Loucy (cell line): ENCODE measurements around the gene TACC3.
A peak's percentile ranks its signal among the peaks of the same experiment; 100 is the strongest.

Experiments
- H2AFZ ChIP-seq: fragments of 200-600 bp; sonication (generic); 2 replicates; pipeline ENCODE4 v1.6.0; 2016; ENCODE audit warnings: antibody characterized with exemption, mild to moderate bottlenecking, low read length, moderate library complexity
- H3F3A ChIP-seq: fragments of 200-600 bp; 2 replicates; pipeline ENCODE4 v1.6.0; 2016; ENCODE audit warnings: antibody characterized with exemption, low read depth, mild to moderate bottlenecking
- H3K27me3 ChIP-seq: fragments of 200-600 bp; sonication (generic); 2 replicates; pipeline ENCODE4 v1.6.1; 2014; ENCODE audit warnings: low read length, mild to moderate bottlenecking; ENCODE audit not compliant: insufficient read depth, poor library complexity, severe bottlenecking
- H3K36me3 ChIP-seq: fragments of 200-600 bp; sonication (generic); 2 replicates; pipeline ENCODE4 v1.6.1; 2016; ENCODE audit warnings: low read length; ENCODE audit not compliant: insufficient read depth
- H3K4me1 ChIP-seq: fragments of 200-600 bp; sonication (generic); 2 replicates; pipeline ENCODE4 v1.5.1; 2014; ENCODE audit warnings: low read length, mild to moderate bottlenecking; ENCODE audit not compliant: insufficient read depth, poor library complexity, severe bottlenecking
- H3K4me2 ChIP-seq: fragments of 200-600 bp; sonication (generic); 2 replicates; pipeline ENCODE4 v1.6.0; 2014; ENCODE audit warnings: antibody characterized with exemption, low read length, low read depth, mild to moderate bottlenecking; ENCODE audit not compliant: poor library complexity, severe bottlenecking
- H3K4me3 ChIP-seq: fragments of 200-600 bp; sonication (generic); 2 replicates; pipeline ENCODE4 v1.5.1; 2014; ENCODE audit warnings: low read length, mild to moderate bottlenecking, mixed read lengths; ENCODE audit not compliant: poor library complexity, severe bottlenecking
- H3K79me2 ChIP-seq: fragments of 200-600 bp; sonication (generic); 2 replicates; pipeline ENCODE4 v1.6.1; 2014; ENCODE audit warnings: low read length; ENCODE audit not compliant: insufficient read depth
- H3K9ac ChIP-seq: fragments of 200-600 bp; sonication (generic); 2 replicates; pipeline ENCODE4 v1.6.0; 2014; ENCODE audit warnings: mild to moderate bottlenecking, low read depth, low read length, moderate library complexity; ENCODE audit not compliant: poor library complexity, severe bottlenecking
- H3K9me2 ChIP-seq: fragments of 200-600 bp; sonication (generic); replicated peaks from 2 replicates; pipeline ENCODE4 v1.6.1; 2016; ENCODE audit warnings: low read depth, low read length, mixed read lengths
- H3K9me3 ChIP-seq: fragments of 200-600 bp; sonication (generic); 2 replicates; pipeline ENCODE4 v1.6.1; 2014; ENCODE audit warnings: mild to moderate bottlenecking, antibody characterized with exemption, low read length, low read depth; ENCODE audit not compliant: insufficient read depth
- H4K20me1 ChIP-seq: fragments of 200-600 bp; sonication (generic); 2 replicates; pipeline ENCODE4 v1.6.0; 2014; ENCODE audit warnings: antibody characterized with exemption, low read length, mild to moderate bottlenecking; ENCODE audit not compliant: insufficient read depth, poor library complexity, severe bottlenecking
- CTCF ChIP-seq: fragments of 200-600 bp; sonication (generic); conservative IDR thresholded peaks from 2 replicates; pipeline ENCODE4 v1.5.1; 2014; ENCODE audit warnings: mild to moderate bottlenecking, antibody characterized with exemption, low read length
- EZH2phosphoT487 ChIP-seq: fragments of 200-600 bp; IDR thresholded peaks from 2 replicates; pipeline ENCODE4 v1.6.1; 2018; ENCODE audit warnings: antibody characterized with exemption, mild to moderate bottlenecking, moderate library complexity, borderline replicate concordance

TACC3 gene

GRCh38 chr4:1727117-1728031, 6.1 kb downstream of the TACC3 start:
- Histone ChIP-seq H3K4me3 (no peak overlapping the region), H3K9ac (peak overlapping the region; percentile 56), H3K9me3 (no peaks in the 10 kb centered on the region), H3F3A (no peaks in the 10 kb centered on the region), H4K20me1 (peaks cover 53% of the 10 kb centered on the region), H3K36me3 (peaks cover 79% of the 10 kb centered on the region; the same call in 1 of the 2 replicates), H3K9me2 (no peaks in the 10 kb centered on the region), H3K4me2 (no peak overlapping the region), H3K27me3 (no peaks in the 10 kb centered on the region), H2AFZ (no peak overlapping the region), H3K4me1 (peaks cover 19% of the 10 kb centered on the region), H3K79me2 (peaks cover 93% of the 10 kb centered on the region)
- no peak for TF ChIP-seq EZH2phosphoT487

- Histone ChIP-seq H3K4me3 (peak overlapping the region; percentile 2), H4K20me1 (peaks cover 44% of the 10 kb centered on the region), H3K9me2 (no peaks in the 10 kb centered on the region), H3K4me2 (peak overlapping the region; percentile 37), H3K9me3 (no peaks in the 10 kb centered on the region), H3K36me3 (peaks cover 85% of the 10 kb centered on the region; the same call in 1 of the 2 replicates), H3F3A (no peaks in the 10 kb centered on the region), H3K4me1 (peaks cover 13% of the 10 kb centered on the region), H2AFZ (no peak overlapping the region), H3K27me3 (no peaks in the 10 kb centered on the region), H3K9ac (peak overlapping the region; percentile 16), H3K79me2 (peaks cover 88% of the 10 kb centered on the region)
- no peak for TF ChIP-seq CTCF
- no peak for TF ChIP-seq EZH2phosphoT487
These were observed 7.0 kb downstream of the TACC3 start for GRCh38 chr4:1728061-1728980.

GRCh38 chr4:1730532-1731135, 9.3 kb downstream of the TACC3 start:
- Histone ChIP-seq H3K27me3 (no peaks in the 10 kb centered on the region), H3K36me3 (peaks cover 88% of the 10 kb centered on the region; the same call in 1 of the 2 replicates), H3K9me3 (no peaks in the 10 kb centered on the region), H3K9ac (no peak overlapping the region), H3K9me2 (no peaks in the 10 kb centered on the region), H3K4me3 (no peak overlapping the region), H4K20me1 (peaks cover 33% of the 10 kb centered on the region), H2AFZ (no peak overlapping the region), H3F3A (no peaks in the 10 kb centered on the region), H3K4me2 (no peak overlapping the region), H3K79me2 (peaks cover 65% of the 10 kb centered on the region), H3K4me1 (peaks cover 9% of the 10 kb centered on the region)
- TF ChIP-seq CTCF (no peak), EZH2phosphoT487 (no peak)
